DOHH2 (cell line): ENCODE measurements around the gene TM9SF2.

Experiments used
- H3F3A ChIP-seq: fragments of 200-600 bp; sonication (generic), shearing (Covaris generic); 2 replicates; pipeline ENCODE4 v1.6.0; 2016; ENCODE audit warnings: antibody characterized with exemption, mild to moderate bottlenecking; ENCODE audit not compliant: control insufficient read depth, insufficient read depth
- H3K27ac ChIP-seq: fragments of 200-600 bp; sonication (generic); 2 replicates; pipeline ENCODE4 v1.5.1; 2014; ENCODE audit warnings: low read depth, mild to moderate bottlenecking, low read length, moderate library complexity
- H3K27me3 ChIP-seq: fragments of 200-600 bp; sonication (generic); 2 replicates; pipeline ENCODE4 v1.6.1; 2014; ENCODE audit warnings: mild to moderate bottlenecking, low read length, mixed read lengths; ENCODE audit not compliant: control insufficient read depth
- H3K36me3 ChIP-seq: fragments of 200-600 bp; sonication (generic); 2 replicates; pipeline ENCODE4 v1.6.1; 2014; ENCODE audit warnings: mild to moderate bottlenecking, low read length, moderate library complexity, mixed read lengths; ENCODE audit not compliant: control insufficient read depth
- H3K4me1 ChIP-seq: fragments of 200-600 bp; sonication (generic); 2 replicates; pipeline ENCODE4 v1.6.1; 2014; ENCODE audit warnings: mild to moderate bottlenecking, low read length, mixed read lengths; ENCODE audit not compliant: control insufficient read depth
- H3K4me2 ChIP-seq: fragments of 200-600 bp; sonication (generic); 2 replicates; pipeline ENCODE4 v1.6.0; 2014; ENCODE audit warnings: mild to moderate bottlenecking, low read length, moderate library complexity
- H3K4me3 ChIP-seq: fragments of 200-600 bp; sonication (generic); 2 replicates; pipeline ENCODE4 v1.5.1; 2014; ENCODE audit warnings: mild to moderate bottlenecking, low read length, mixed read lengths
- H3K79me2 ChIP-seq: fragments of 200-600 bp; sonication (generic); 2 replicates; pipeline ENCODE4 v1.6.1; 2014; ENCODE audit warnings: mild to moderate bottlenecking, low read length, mixed read lengths; ENCODE audit not compliant: control insufficient read depth
- H3K9me2 ChIP-seq: fragments of 200-600 bp; sonication (generic); replicated peaks from 2 replicates; pipeline ENCODE4 v1.6.1; 2014; ENCODE audit warnings: mild to moderate bottlenecking, low read length, mixed read lengths; ENCODE audit not compliant: control insufficient read depth
- H3K9me3 ChIP-seq: fragments of 200-600 bp; sonication (generic); 2 replicates; pipeline ENCODE4 v1.6.1; 2014; ENCODE audit warnings: antibody characterized with exemption, low read length, mixed read lengths; ENCODE audit not compliant: control insufficient read depth, insufficient read depth
- H4K20me1 ChIP-seq: fragments of 200-600 bp; sonication (generic); 2 replicates; pipeline ENCODE4 v1.6.0; 2014; ENCODE audit warnings: low read depth, mild to moderate bottlenecking, antibody characterized with exemption, low read length, moderate library complexity; ENCODE audit not compliant: control insufficient read depth, insufficient read depth
- CTCF ChIP-seq: fragments of 200-600 bp; sonication (generic); IDR thresholded peaks from one replicate; pipeline ENCODE4 v1.5.1; 2014; ENCODE audit warnings: antibody characterized with exemption, mild to moderate bottlenecking, low read depth, low read length; ENCODE audit not compliant: poor library complexity, severe bottlenecking
- EZH2phosphoT487 ChIP-seq: fragments of 200-600 bp; sonication (generic); IDR thresholded peaks from 2 replicates; pipeline ENCODE4 v1.6.1; 2017; ENCODE audit warnings: borderline replicate concordance, mild to moderate bottlenecking, antibody characterized with exemption, low read length, moderate library complexity, mixed read lengths

The TM9SF2 gene

GRCh38 chr13:99509479-99509878 is 8.2 kb downstream of the TM9SF2 start:
- H4K20me1 ChIP-seq: peaks cover 12% of the 10 kb centered on the region; the same call in 1 of the 2 replicates
- no peak overlapping the region for H3K4me2 ChIP-seq
- H3K4me1 ChIP-seq: peaks cover 36% of the 10 kb centered on the region

GRCh38 chr13:99514801-99515200 is 13.5 kb downstream of the TM9SF2 start:
- Histone ChIP-seq H4K20me1 (peaks cover 16% of the 10 kb centered on the region; the same call in 1 of the 2 replicates), H3K4me1 (no peaks in the 10 kb centered on the region), H3K4me2 (no peak overlapping the region), H3K4me3 (no peak overlapping the region), H3K79me2 (peaks cover 80% of the 10 kb centered on the region), H3K27me3 (no peaks in the 10 kb centered on the region), H3K9me3 (no peaks in the 10 kb centered on the region), H3K9me2 (no peaks in the 10 kb centered on the region), H3F3A (no peaks in the 10 kb centered on the region), H3K36me3 (peaks cover 38% of the 10 kb centered on the region), H3K27ac (no peak overlapping the region)
- TF ChIP-seq EZH2phosphoT487: no peak
- no peak for TF ChIP-seq CTCF

More at GRCh38 chr13:99509479-99509878, 8.2 kb downstream of the TM9SF2 start:
- no peak for TF ChIP-seq EZH2phosphoT487
- TF ChIP-seq CTCF: no peak
- H3K9me3 ChIP-seq: peaks cover 19% of the 10 kb centered on the region
- H3K79me2 ChIP-seq: peaks cover 100% of the 10 kb centered on the region
- H3K27me3 ChIP-seq: no peaks in the 10 kb centered on the region
- no peak overlapping the region for H3K27ac ChIP-seq
- peaks cover 52% of the 10 kb centered on the region for H3K36me3 ChIP-seq
- peaks cover 2% of the 10 kb centered on the region for H3F3A ChIP-seq
- H3K4me3 ChIP-seq: no peak overlapping the region
- H3K9me2 ChIP-seq: no peaks in the 10 kb centered on the region

- no peaks in the 10 kb centered on the region for H3F3A ChIP-seq
- no peak overlapping the region for H3K4me3 ChIP-seq
- H3K79me2 ChIP-seq: peaks cover 64% of the 10 kb centered on the region
- peaks cover 40% of the 10 kb centered on the region for H3K36me3 ChIP-seq
- H3K4me1 ChIP-seq: no peaks in the 10 kb centered on the region
- no peaks in the 10 kb centered on the region for H3K9me3 ChIP-seq
- H3K4me2 ChIP-seq: no peak overlapping the region
- peaks cover 16% of the 10 kb centered on the region; the same call in 1 of the 2 replicates for H4K20me1 ChIP-seq
- TF ChIP-seq CTCF: no peak
- no peak for TF ChIP-seq EZH2phosphoT487
- no peak overlapping the region for H3K27ac ChIP-seq
- H3K9me2 ChIP-seq: no peaks in the 10 kb centered on the region
- no peaks in the 10 kb centered on the region for H3K27me3 ChIP-seq
Measured at GRCh38 chr13:99516153-99516929, 15.1 kb downstream of the TM9SF2 start.
